Measurements from ENCODE around the gene SEPTIN10. TPM values are rescaled to one million over a fixed set of nuclear protein-coding genes. Genes with fewer than 3 reads are reported as not detected.

The SEPTIN10 gene
- total and polyA plus RNA-seq, 2 donors (not counting 1 experiment from before 2014, with no cell fraction given) = 0.28 TPM; not detected in 1

GRCh38 chr2:109501461-109501860 lies 112.3 kb downstream of the SEPTIN10 start:
- no peaks in the 10 kb centered on the region for H3K9me3 ChIP-seq (ENCODE audit: control extremely low read depth in 1 of 3, control insufficient read depth in 2 of 3, insufficient read depth in 1 of 3, low read length in 2 of 3)
- intact Hi-C loops (cut with micrococcal nuclease) = no loop called here
- no peaks in the 10 kb centered on the region for H3K4me1 ChIP-seq (ENCODE audit: control insufficient read depth in 2 of 2, insufficient read depth in 2 of 2, low read length in 2 of 2)
- H3K4me1 Mint-ChIP-seq = no peaks in the 10 kb centered on the region
- H3K9me3 Mint-ChIP-seq (ENCODE audit: insufficient read depth) = no peaks in the 10 kb centered on the region
- ChIA-PET CTCF (interaction anchor here (1.3 kb wide), 1 partner anchor 9 kb away, joined by 3 read pairs; no protein-coding TSS in a partner anchor), POLR2A (no interaction called here)
- H3K9ac ChIP-seq (ENCODE audit: low read length) = no peak overlapping the region
- ATAC-seq (ENCODE audit: low read depth) (no peak), DNase-seq (no peak)
- H3K27me3 Mint-ChIP-seq = no peaks in the 10 kb centered on the region
- TF ChIP-seq CTCF (IDR thresholded peaks at IDR 0.05) (no peak), EZH2 (IDR thresholded peaks at IDR 0.05; ENCODE audit: borderline replicate concordance, insufficient read depth, low read depth, low read length, poor library complexity, severe bottlenecking) (no peak)
- no peak overlapping the region for H3K4me2 ChIP-seq (replicated peaks; ENCODE audit: low read depth, low read length, poor library complexity, severe bottlenecking)
- no peaks in the 10 kb centered on the region for H3K27me3 ChIP-seq (replicated peaks in 1 of 4; ENCODE audit: control extremely low read depth in 1 of 4, control insufficient read depth in 3 of 4, insufficient read depth in 4 of 4, low read length in 3 of 4)
- no peak overlapping the region for H3K4me3 Mint-ChIP-seq
- H3K27ac Mint-ChIP-seq = no peak overlapping the region
- H3K27ac ChIP-seq (ENCODE audit: low read length in 2 of 2) = no peak overlapping the region
- no peak overlapping the region for H3K4me3 ChIP-seq (ENCODE audit: control extremely low read depth in 1 of 5, extremely low read depth in 1 of 5, insufficient read depth in 1 of 5, low read depth in 2 of 5, low read length in 4 of 5)
- WGBS (ENCODE audit: insufficient coverage) = 96% methylated on average over 19 of the region's 21 CpGs
- no peaks in the 10 kb centered on the region for H4K20me1 ChIP-seq (ENCODE audit: control insufficient read depth, insufficient read depth, low read length, poor library complexity, severe bottlenecking)
- no peaks in the 10 kb centered on the region for H3K36me3 ChIP-seq (replicated peaks in 1 of 2; ENCODE audit: control extremely low read depth in 1 of 2, control insufficient read depth in 1 of 2, extremely low read depth in 1 of 2, insufficient read depth in 2 of 2, low read length in 1 of 2)
- no peak overlapping the region for H2AFZ ChIP-seq (ENCODE audit: insufficient read depth, low read depth, low read length, poor library complexity, severe bottlenecking)
- H3K79me2 ChIP-seq (ENCODE audit: control insufficient read depth, insufficient read depth, low read length) = no peaks in the 10 kb centered on the region

- DNase-seq = no peak
- ChIA-PET CTCF (interaction anchor here (1.3 kb wide), 1 partner anchor 9 kb away, joined by 3 read pairs; no protein-coding TSS in a partner anchor), POLR2A (no interaction called here)
- H3K4me1 ChIP-seq (ENCODE audit: control insufficient read depth in 2 of 2, insufficient read depth in 2 of 2, low read length in 2 of 2) = no peaks in the 10 kb centered on the region
- intact Hi-C loops (cut with micrococcal nuclease) = no loop called here
- no peaks in the 10 kb centered on the region for H3K27me3 Mint-ChIP-seq
- H4K20me1 ChIP-seq (ENCODE audit: control insufficient read depth, insufficient read depth, low read length, poor library complexity, severe bottlenecking) = no peaks in the 10 kb centered on the region
- TF ChIP-seq EZH2 (IDR thresholded peaks at IDR 0.05; ENCODE audit: borderline replicate concordance, insufficient read depth, low read depth, low read length, poor library complexity, severe bottlenecking) = no peak
- H3K4me1 Mint-ChIP-seq = no peaks in the 10 kb centered on the region
- no peaks in the 10 kb centered on the region for H3K9me3 ChIP-seq (ENCODE audit: control extremely low read depth in 1 of 3, control insufficient read depth in 2 of 3, insufficient read depth in 1 of 3, low read length in 2 of 3)
- no peak for ATAC-seq (ENCODE audit: low read depth)
- no peaks in the 10 kb centered on the region for H3K79me2 ChIP-seq (ENCODE audit: control insufficient read depth, insufficient read depth, low read length)
- H3K4me3 ChIP-seq (ENCODE audit: control extremely low read depth in 1 of 5, extremely low read depth in 1 of 5, insufficient read depth in 1 of 5, low read depth in 2 of 5, low read length in 4 of 5) = no peak overlapping the region
- 86% methylated on average over 3 of the region's 8 CpGs for WGBS (ENCODE audit: insufficient coverage)
- H2AFZ ChIP-seq (ENCODE audit: insufficient read depth, low read depth, low read length, poor library complexity, severe bottlenecking) = no peak overlapping the region
- no peaks in the 10 kb centered on the region for H3K9me3 Mint-ChIP-seq (ENCODE audit: insufficient read depth)
- H3K4me3 Mint-ChIP-seq = no peak overlapping the region
- no peak overlapping the region for H3K27ac Mint-ChIP-seq
- no peak overlapping the region for H3K9ac ChIP-seq (ENCODE audit: low read length)
- no peaks in the 10 kb centered on the region for H3K36me3 ChIP-seq (replicated peaks in 1 of 2; ENCODE audit: control extremely low read depth in 1 of 2, control insufficient read depth in 1 of 2, extremely low read depth in 1 of 2, insufficient read depth in 2 of 2, low read length in 1 of 2)
- H3K27me3 ChIP-seq (replicated peaks in 1 of 4; ENCODE audit: control extremely low read depth in 1 of 4, control insufficient read depth in 3 of 4, insufficient read depth in 4 of 4, low read length in 3 of 4) = no peaks in the 10 kb centered on the region
- H3K27ac ChIP-seq (ENCODE audit: low read length in 2 of 2) = no peak overlapping the region
- H3K4me2 ChIP-seq (replicated peaks; ENCODE audit: low read depth, low read length, poor library complexity, severe bottlenecking) = no peak overlapping the region
Measured at GRCh38 chr2:109500910-109501309, 112.9 kb downstream of the SEPTIN10 start.
